ENCODE data around the gene CERS6. TPM values are rescaled to one million over a fixed set of nuclear protein-coding genes. Genes with fewer than 3 reads are reported as not detected.

Gene CERS6
- total and polyA plus RNA-seq, 10 of the 15 experiments (the other 5 are each of a cell fraction or from before 2014, with no cell fraction given) = 1.3 to 20.4 (median 14.1) TPM

GRCh38 chr2:168649562-168649961 is 193.5 kb downstream of the CERS6 start (continued):
- TF ChIP-seq ZNF592 (IDR thresholded peaks at IDR 0.05) (no peak), NBN (IDR thresholded peaks at IDR 0.05) (no peak), REST (IDR thresholded peaks at IDR 0.05; ENCODE audit: low read depth, low read length) (no peak), POU2F2 (IDR thresholded peaks at IDR 0.05; ENCODE audit: borderline replicate concordance, low read depth, low read length) (no peak)
- TF ChIP-seq, protein P1, sequence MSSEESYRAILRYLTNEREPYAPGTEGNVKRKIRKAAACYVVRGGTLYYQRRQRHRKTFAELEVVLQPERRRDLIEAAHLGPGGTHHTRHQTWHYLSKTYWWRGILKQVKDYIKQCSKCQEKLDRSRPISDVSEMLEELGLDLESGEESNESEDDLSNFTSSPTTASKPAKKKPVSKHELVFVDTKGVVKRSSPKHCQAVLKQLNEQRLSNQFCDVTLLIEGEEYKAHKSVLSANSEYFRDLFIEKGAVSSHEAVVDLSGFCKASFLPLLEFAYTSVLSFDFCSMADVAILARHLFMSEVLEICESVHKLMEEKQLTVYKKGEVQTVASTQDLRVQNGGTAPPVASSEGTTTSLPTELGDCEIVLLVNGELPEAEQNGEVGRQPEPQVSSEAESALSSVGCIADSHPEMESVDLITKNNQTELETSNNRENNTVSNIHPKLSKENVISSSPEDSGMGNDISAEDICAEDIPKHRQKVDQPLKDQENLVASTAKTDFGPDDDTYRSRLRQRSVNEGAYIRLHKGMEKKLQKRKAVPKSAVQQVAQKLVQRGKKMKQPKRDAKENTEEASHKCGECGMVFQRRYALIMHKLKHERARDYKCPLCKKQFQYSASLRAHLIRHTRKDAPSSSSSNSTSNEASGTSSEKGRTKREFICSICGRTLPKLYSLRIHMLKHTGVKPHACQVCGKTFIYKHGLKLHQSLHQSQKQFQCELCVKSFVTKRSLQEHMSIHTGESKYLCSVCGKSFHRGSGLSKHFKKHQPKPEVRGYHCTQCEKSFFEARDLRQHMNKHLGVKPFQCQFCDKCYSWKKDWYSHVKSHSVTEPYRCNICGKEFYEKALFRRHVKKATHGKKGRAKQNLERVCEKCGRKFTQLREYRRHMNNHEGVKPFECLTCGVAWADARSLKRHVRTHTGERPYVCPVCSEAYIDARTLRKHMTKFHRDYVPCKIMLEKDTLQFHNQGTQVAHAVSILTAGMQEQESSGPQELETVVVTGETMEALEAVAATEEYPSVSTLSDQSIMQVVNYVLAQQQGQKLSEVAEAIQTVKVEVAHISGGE (CRISPR knock-in tag; IDR thresholded peaks at IDR 0.05) = no peak

Measured in GM12878 (cell line).